H1 (cell line): ENCODE results near the gene ATP5F1E. TPM values are rescaled to one million over a fixed set of nuclear protein-coding genes. Genes with fewer than 3 reads are reported as not detected.

Source experiments
- CTCF ChIA-PET: fragments of 300-600 bp; sonication (Branson Sonifier 250); formaldehyde crosslinking; loops from one replicate; lab custom pipeline; 2021; ENCODE audit not compliant: partially characterized antibody; lab: Charles Lee
- POLR2A ChIA-PET: fragments of 300-600 bp; sonication (Branson Sonifier 250); formaldehyde crosslinking; loops from one replicate; lab custom pipeline; 2021; ENCODE audit warnings: inconsistent platforms; ENCODE audit not compliant: partially characterized antibody; lab: Charles Lee
- DNase-seq, 2 experiments: peaks; one replicate each; pipeline versions ENCODE4 v3.0.0 to v3.0.0-alpha.2; 2010 to 2022; ENCODE audit warnings: low spot score in 2 of 2, low read depth in 1 of 2, mixed read lengths in 1 of 2
- FAIRE-seq: peaks from 2 replicates; lab custom pipeline; 2011; peaks lifted over from hg19 to GRCh38; lab: Jason Lieb, UNC
- H2AFZ ChIP-seq: 2 replicates; pipeline ENCODE4 v1.8.1; 2012; ENCODE audit warnings: low read length, inconsistent platforms
- H2AK5ac ChIP-seq: 2 replicates; pipeline ENCODE4 v1.6.1; 2013; ENCODE audit warnings: low read depth, low read length
- H2BK120ac ChIP-seq: replicated peaks from 2 replicates; pipeline ENCODE3; 2013; ENCODE audit warnings: low read depth, low read length, inconsistent platforms
- H2BK12ac ChIP-seq: 2 replicates; pipeline ENCODE4 v1.6.1; 2013; ENCODE audit warnings: low read depth, low read length
- H2BK15ac ChIP-seq: 2 replicates; pipeline ENCODE4 v1.6.1; 2013; ENCODE audit warnings: low read length
- H2BK20ac ChIP-seq: 2 replicates; pipeline ENCODE4 v1.6.1; 2013; ENCODE audit warnings: low read length
- H2BK5ac ChIP-seq: 2 replicates; pipeline ENCODE4 v1.6.1; 2013; ENCODE audit warnings: low read depth, low read length
- H3K14ac ChIP-seq: 2 replicates; pipeline ENCODE4 v1.6.1; 2013; ENCODE audit warnings: inconsistent platforms; ENCODE audit not compliant: insufficient read length
- H3K18ac ChIP-seq: 2 replicates; pipeline ENCODE4 v1.6.1; 2013; ENCODE audit warnings: low read length; ENCODE audit errors: extremely low read depth
- H3K23ac ChIP-seq: 2 replicates; pipeline ENCODE4 v1.6.1; 2013; ENCODE audit warnings: inconsistent platforms; ENCODE audit not compliant: insufficient read length
- H3K23me2 ChIP-seq: 2 replicates; pipeline ENCODE4 v1.6.1; 2013; ENCODE audit warnings: low read depth, low read length
- H3K27ac ChIP-seq: 2 replicates; pipeline ENCODE4 v1.6.1; 2011; ENCODE audit warnings: low read depth, low read length, inconsistent platforms
- H3K27me3 ChIP-seq, 4 experiments: replicated peaks in 1 of 4; 1 replicate in 1 of 4; 2 replicates in 3 of 4; pipeline versions ENCODE4 v1.6.1 to v1.8.1; 2011 to 2013; ENCODE audit warnings: low read length in 3 of 4, mild to moderate bottlenecking in 3 of 4, inconsistent platforms in 2 of 4, mixed read lengths in 2 of 4, moderate library complexity in 1 of 4; ENCODE audit not compliant: control insufficient read depth in 3 of 4, insufficient read depth in 3 of 4; ENCODE audit errors: extremely low read depth in 1 of 4
- H3K36me3 ChIP-seq, 4 experiments: 2 replicates each; pipeline versions ENCODE4 v1.6.1 to v1.8.1; 2011 to 2013; ENCODE audit warnings: mild to moderate bottlenecking in 4 of 4, low read length in 3 of 4, moderate library complexity in 2 of 4, control low read depth in 1 of 4, inconsistent platforms in 1 of 4; ENCODE audit not compliant: insufficient read depth in 4 of 4, control insufficient read depth in 2 of 4
- H3K4ac ChIP-seq: replicated peaks from 2 replicates; pipeline ENCODE3; 2013; ENCODE audit warnings: low read length, low read depth, mixed read lengths, inconsistent platforms; ENCODE audit not compliant: insufficient read length
- H3K4me1 ChIP-seq, 4 experiments: replicated peaks in 1 of 4; 1 replicate in 1 of 4; 2 replicates in 3 of 4; pipeline versions ENCODE4 v1.6.1 to v1.8.1; 2011 to 2013; ENCODE audit warnings: low read length in 3 of 4, inconsistent platforms in 2 of 4, mixed read lengths in 1 of 4; ENCODE audit not compliant: insufficient read depth in 4 of 4, control insufficient read depth in 3 of 4
- H3K4me2 ChIP-seq, 2 experiments: 2 replicates each; pipeline versions ENCODE4 v1.6.1 to v1.8.1; 2011 to 2013; ENCODE audit warnings: low read depth in 2 of 2, low read length in 2 of 2, control low read depth in 1 of 2, inconsistent platforms in 1 of 2, mild to moderate bottlenecking in 1 of 2; ENCODE audit not compliant: insufficient read depth in 1 of 2
- H3K4me3 ChIP-seq, 4 experiments: fragments of 200-600, 300-600 bp in 1 of 4; sonication (generic), shearing (Covaris generic), sonication (Bioruptor Twin) in 1 of 4; 2 replicates each; pipeline versions ENCODE4 v1.5.1 to v1.8.1; 2011 to 2016; ENCODE audit warnings: low read length in 4 of 4, low read depth in 3 of 4, control low read depth in 2 of 4, inconsistent platforms in 2 of 4, mild to moderate bottlenecking in 2 of 4, mixed read lengths in 1 of 4, moderate library complexity in 1 of 4; ENCODE audit not compliant: insufficient read depth in 2 of 4; ENCODE audit errors: extremely low read depth in 1 of 4
- H3K56ac ChIP-seq: replicated peaks from 2 replicates; pipeline ENCODE3; 2013; ENCODE audit warnings: low read depth, mild to moderate bottlenecking, mixed read lengths, low read length, inconsistent platforms; ENCODE audit not compliant: insufficient read length
- H3K79me1 ChIP-seq: 2 replicates; pipeline ENCODE4 v1.6.1; 2013; ENCODE audit warnings: low read depth, low read length, control low read depth
- H3K79me2 ChIP-seq, 2 experiments: 2 replicates each; pipeline versions ENCODE4 v1.6.1 to v1.8.1; 2012 to 2013; ENCODE audit warnings: low read length in 2 of 2, mild to moderate bottlenecking in 2 of 2, inconsistent platforms in 1 of 2; ENCODE audit not compliant: insufficient read depth in 2 of 2, control insufficient read depth in 1 of 2
- H3K9ac ChIP-seq, 4 experiments: replicated peaks in 1 of 4; 1 replicate in 1 of 4; 2 replicates in 3 of 4; pipeline versions ENCODE4 v1.6.1 to v1.8.1; 2011 to 2013; ENCODE audit warnings: low read depth in 3 of 4, low read length in 3 of 4, control low read depth in 2 of 4, mild to moderate bottlenecking in 2 of 4, moderate library complexity in 2 of 4, inconsistent platforms in 1 of 4; ENCODE audit errors: extremely low read depth in 1 of 4
- H3K9me3 ChIP-seq, 2 experiments: 2 replicates each; pipeline versions ENCODE4 v1.6.1 to v1.8.1; 2012 to 2013; ENCODE audit warnings: mild to moderate bottlenecking in 2 of 2, moderate library complexity in 2 of 2, control low read depth in 1 of 2, inconsistent platforms in 1 of 2, low read depth in 1 of 2, low read length in 1 of 2, mixed read lengths in 1 of 2; ENCODE audit not compliant: insufficient read depth in 2 of 2
- H4K20me1 ChIP-seq, 2 experiments: replicated peaks in 1 of 2; 2 replicates each; pipeline versions ENCODE3 to v1.8.1; 2011 to 2013; ENCODE audit warnings: inconsistent platforms in 2 of 2, low read length in 2 of 2, mild to moderate bottlenecking in 1 of 2; ENCODE audit not compliant: insufficient read depth in 2 of 2, control insufficient read depth in 1 of 2
- H4K5ac ChIP-seq: 2 replicates; pipeline ENCODE4 v1.6.1; 2013; ENCODE audit warnings: low read length, low read depth, mixed read lengths, inconsistent platforms; ENCODE audit not compliant: insufficient read length
- H4K8ac ChIP-seq: 2 replicates; pipeline ENCODE4 v1.8.0; 2013; ENCODE audit warnings: mild to moderate bottlenecking, moderate library complexity, low read length, inconsistent platforms; ENCODE audit not compliant: insufficient read depth; ENCODE audit errors: extremely low read depth
- H4K91ac ChIP-seq: replicated peaks from 2 replicates; pipeline ENCODE3; 2013; ENCODE audit warnings: low read length, mixed read lengths, inconsistent platforms; ENCODE audit not compliant: insufficient read length
- BRCA1 ChIP-seq: IDR thresholded peaks from 2 replicates; pipeline ENCODE4 v1.6.1; 2012; ENCODE audit warnings: low read depth, low read length, improper control_type of control experiment
- EZH2 ChIP-seq: fragments of 200-600 bp; sonication (generic); IDR thresholded peaks from 2 replicates; pipeline ENCODE4 v1.7.1; 2012; ENCODE audit warnings: low read depth, mild to moderate bottlenecking, moderate library complexity, low read length, inconsistent platforms; ENCODE audit not compliant: severe bottlenecking
- KDM5A ChIP-seq: fragments of 200-600 bp; IDR thresholded peaks from 2 replicates; pipeline ENCODE4 v1.7.1; 2012; ENCODE audit warnings: mild to moderate bottlenecking, low read length, inconsistent platforms, mixed read lengths
- MAX ChIP-seq: IDR thresholded peaks from 2 replicates; pipeline ENCODE4 v1.6.1; 2012; ENCODE audit warnings: inconsistent platforms
- NANOG ChIP-seq: IDR thresholded peaks from 2 replicates; pipeline ENCODE4 v1.6.1; 2011; ENCODE audit warnings: low read length, low read depth, mild to moderate bottlenecking, inconsistent platforms; ENCODE audit not compliant: insufficient read depth, poor library complexity, severe bottlenecking
- RFX5 ChIP-seq: IDR thresholded peaks from 2 replicates; pipeline ENCODE4 v1.6.1; 2011; ENCODE audit warnings: low read depth, low read length, improper control_type of control experiment, borderline replicate concordance
- SIX5 ChIP-seq: IDR thresholded peaks from 2 replicates; pipeline ENCODE4 v1.6.1; 2011; ENCODE audit warnings: mild to moderate bottlenecking, low read depth, low read length
- SP1 ChIP-seq: IDR thresholded peaks from 2 replicates; pipeline ENCODE4 v1.6.1; 2011; ENCODE audit warnings: low read depth, low read length
- SP4 ChIP-seq: IDR thresholded peaks from 2 replicates; pipeline ENCODE4 v1.6.1; 2012; ENCODE audit warnings: low read length, inconsistent platforms
- SUZ12 ChIP-seq: fragments of 200-600 bp; sonication (generic); IDR thresholded peaks from 2 replicates; pipeline ENCODE4 v1.6.1; 2012; ENCODE audit warnings: mild to moderate bottlenecking, inconsistent platforms, low read length, moderate library complexity, mixed read lengths
- WGBS, 2 experiments: shearing (Covaris generic) in 1 of 2; methylation state at CpG; one replicate each; pipeline versions ENCODE4 v1.1.6 to v1.1.7; 2013 to 2015; ENCODE audit warnings: low lambda C conversion rate in 2 of 2, mixed read lengths in 2 of 2, inconsistent platforms in 1 of 2, low coverage in 1 of 2, missing lambda C conversion rate in 1 of 2; ENCODE audit not compliant: insufficient replicate concordance in 2 of 2, insufficient coverage in 1 of 2, insufficient read length in 1 of 2; ENCODE audit errors: extremely low coverage in 1 of 2, missing lambda C conversion rate in 1 of 2; 5-methylcytosine and 5-hydroxymethylcytosine counted together
- polyA plus RNA-seq, 7 experiments: library from polyadenylated mRNA; depleted of rRNA in 3 of 7; stranded (reverse) in 5 of 7; unstranded in 2 of 7; fragments of >200 nt in 5 of 7; fragments of 200-250 nt in 2 of 7; gene quantifications; 1 replicate in 5 of 7; 2 replicates in 1 of 7; 4 replicates in 1 of 7; pipeline versions ENCODE4 v1.2.1 to v1.2.3, GENCODE V29; 2011 to 2013; ENCODE audit warnings: missing spikeins in 2 of 7, mixed read lengths in 2 of 7
- total RNA-seq: library from RNA; stranded (reverse); fragmentation: NEBNext Ultra II Directional; extraction: Animal tissue kit (Norgen Biotek cat#: 25700); gene quantifications from 2 replicates; pipeline ENCODE4 v1.2.1, GENCODE V29; 2021
- TF ChIP-seq, protein P1 (sequence below): IDR thresholded peaks from 2 replicates; pipeline ENCODE4 v1.6.1; 2011; ENCODE audit warnings: low read length, improper control_type of control experiment
- TF ChIP-seq, protein P2 (sequence below): IDR thresholded peaks from 2 replicates; pipeline ENCODE4 v1.6.1; 2012; ENCODE audit warnings: inconsistent platforms

Gene ATP5F1E
- total and polyA plus RNA-seq, 2 of the 8 experiments (the other 6 are each of a cell fraction or from before 2014, with no cell fraction given), result 15.7 to 47.8 TPM

DNA sequence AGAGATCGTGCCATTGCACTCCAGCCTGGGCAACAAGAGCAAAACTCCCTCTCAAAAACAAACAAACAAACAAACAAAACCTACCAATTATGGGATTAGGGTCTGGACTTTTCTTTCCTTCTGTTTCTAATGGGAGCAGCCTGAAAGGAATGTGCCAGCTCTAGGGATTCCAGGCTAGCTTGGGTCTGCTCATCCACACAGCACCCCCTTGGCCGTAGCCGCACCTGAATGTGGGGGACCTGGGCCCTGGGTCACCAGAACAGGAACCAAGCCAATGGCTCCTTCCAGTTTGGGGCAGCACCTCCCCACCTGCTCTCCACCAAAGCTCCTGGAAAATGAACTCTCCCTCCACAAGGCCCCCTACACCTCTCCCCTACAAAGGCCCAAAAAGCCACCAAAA lies 31.8 kb downstream of the ATP5F1E start:
- no peak overlapping the region for H3K23ac ChIP-seq
- peaks cover 2 to 13% (median 4%) of the 10 kb centered on the region in 4 experiments; a peak in 6 of 8 replicates for H3K36me3 ChIP-seq
- H3K27ac ChIP-seq, result no peak overlapping the region
- H4K5ac ChIP-seq, result no peak overlapping the region
- H4K20me1 ChIP-seq, result peaks cover 0 to 6% of the 10 kb centered on the region in 2 experiments
- 79% methylated on average over 3 of the region's 3 CpGs; no CpG with 5 or more reads in 1 of the 2 experiments for WGBS, 2 experiments
- H3K56ac ChIP-seq, result no peak overlapping the region
- no peaks in the 10 kb centered on the region for H3K79me1 ChIP-seq
- H3K4me3 ChIP-seq, result no peak overlapping the region
- no peak overlapping the region for H2BK12ac ChIP-seq
- H2AFZ ChIP-seq, result no peak overlapping the region
- no peaks in the 10 kb centered on the region for H3K9me3 ChIP-seq
- no peak overlapping the region for H3K4me2 ChIP-seq
- no peaks in the 10 kb centered on the region for H3K23me2 ChIP-seq
- H3K18ac ChIP-seq, result no peak overlapping the region
- no peak overlapping the region for H3K14ac ChIP-seq
- POLR2A ChIA-PET, result interaction anchor here (0.7 to 1.3 kb wide), 2 partner anchors 8 to 33 kb away, joined by 3 read pairs; no protein-coding TSS in a partner anchor
- no peak overlapping the region for H2BK5ac ChIP-seq
- DNase-seq, result no peak
- no peak overlapping the region for H2BK120ac ChIP-seq
- no peak overlapping the region for H2BK15ac ChIP-seq
- H3K27me3 ChIP-seq, result no peaks in the 10 kb centered on the region
- no peak overlapping the region for H4K8ac ChIP-seq
- no peak overlapping the region for H3K4ac ChIP-seq
- no peak overlapping the region for H2BK20ac ChIP-seq
- no peaks in the 10 kb centered on the region for H3K79me2 ChIP-seq
- FAIRE-seq, result no peak
- CTCF ChIA-PET, result interaction anchor here (0.6 to 1.2 kb wide), 6 partner anchors 8 to 455 kb away, joined by 3 to 4 read pairs (median 3); no protein-coding TSS in a partner anchor
- no peaks in the 10 kb centered on the region; a peak in 1 of 7 replicates for H3K4me1 ChIP-seq
- H3K9ac ChIP-seq, result no peak overlapping the region
- H2AK5ac ChIP-seq, result no peak overlapping the region
- H4K91ac ChIP-seq, result no peak overlapping the region
- TF ChIP-seq, protein P1, sequence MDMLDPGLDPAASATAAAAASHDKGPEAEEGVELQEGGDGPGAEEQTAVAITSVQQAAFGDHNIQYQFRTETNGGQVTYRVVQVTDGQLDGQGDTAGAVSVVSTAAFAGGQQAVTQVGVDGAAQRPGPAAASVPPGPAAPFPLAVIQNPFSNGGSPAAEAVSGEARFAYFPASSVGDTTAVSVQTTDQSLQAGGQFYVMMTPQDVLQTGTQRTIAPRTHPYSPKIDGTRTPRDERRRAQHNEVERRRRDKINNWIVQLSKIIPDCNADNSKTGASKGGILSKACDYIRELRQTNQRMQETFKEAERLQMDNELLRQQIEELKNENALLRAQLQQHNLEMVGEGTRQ, result no peak
- TF ChIP-seq SP4, result no peak
- no peak for TF ChIP-seq BRCA1
- no peak for TF ChIP-seq SP1
- TF ChIP-seq EZH2, result no peak
- TF ChIP-seq SIX5, result no peak
- no peak for TF ChIP-seq RFX5
- TF ChIP-seq, protein P2, sequence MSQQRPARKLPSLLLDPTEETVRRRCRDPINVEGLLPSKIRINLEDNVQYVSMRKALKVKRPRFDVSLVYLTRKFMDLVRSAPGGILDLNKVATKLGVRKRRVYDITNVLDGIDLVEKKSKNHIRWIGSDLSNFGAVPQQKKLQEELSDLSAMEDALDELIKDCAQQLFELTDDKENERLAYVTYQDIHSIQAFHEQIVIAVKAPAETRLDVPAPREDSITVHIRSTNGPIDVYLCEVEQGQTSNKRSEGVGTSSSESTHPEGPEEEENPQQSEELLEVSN, result no peak
- TF ChIP-seq MAX, result no peak
- TF ChIP-seq KDM5A, result no peak
- TF ChIP-seq SUZ12, result no peak
- no peak for TF ChIP-seq NANOG
